HEK293T (cell line): ENCODE measurements around the gene PITX2.

Experiments used
- ARNT ChIP-seq: fragments of 450-650 bp; IDR thresholded peaks from 2 replicates; pipeline ENCODE4 v1.6.1; 2017; ENCODE audit warnings: mild to moderate bottlenecking
- BHLHE40 ChIP-seq: fragments of 450-650 bp; IDR thresholded peaks from 2 replicates; pipeline ENCODE4 v1.6.1; 2016; ENCODE audit warnings: mild to moderate bottlenecking, moderate library complexity, borderline replicate concordance
- ELF4 ChIP-seq: fragments of 450-650 bp; IDR thresholded peaks from 2 replicates; pipeline ENCODE4 v1.6.1; 2017; ENCODE audit warnings: antibody characterized with exemption
- FOXA1 ChIP-seq: fragments of 450-650 bp; IDR thresholded peaks from 2 replicates; pipeline ENCODE4 v1.6.1; 2016; ENCODE audit warnings: mild to moderate bottlenecking
- FOXM1 ChIP-seq: fragments of 450-650 bp; IDR thresholded peaks from 2 replicates; pipeline ENCODE4 v1.6.1; 2017; ENCODE audit warnings: mild to moderate bottlenecking, borderline replicate concordance
- LEF1 ChIP-seq: fragments of 450-650 bp; IDR thresholded peaks from 2 replicates; pipeline ENCODE4 v1.6.1; 2017; ENCODE audit warnings: mild to moderate bottlenecking, borderline replicate concordance
- NFRKB ChIP-seq: fragments of 450-650 bp; IDR thresholded peaks from 2 replicates; pipeline ENCODE4 v1.6.1; 2016; ENCODE audit warnings: mild to moderate bottlenecking, moderate library complexity
- SP1 ChIP-seq: fragments of 450-650 bp; IDR thresholded peaks from 2 replicates; pipeline ENCODE4 v1.6.1; 2017
- TF ChIP-seq, protein P1 (sequence below): fragments of 450-650 bp; IDR thresholded peaks from 2 replicates; pipeline ENCODE4 v1.6.1; 2016

- TF ChIP-seq BHLHE40 (no peak), NFRKB (no peak), ARNT (no peak), FOXA1 (no peak), FOXM1 (no peak), SP1 (no peak), ELF4 (no peak), LEF1 (no peak)
- TF ChIP-seq, protein P1, sequence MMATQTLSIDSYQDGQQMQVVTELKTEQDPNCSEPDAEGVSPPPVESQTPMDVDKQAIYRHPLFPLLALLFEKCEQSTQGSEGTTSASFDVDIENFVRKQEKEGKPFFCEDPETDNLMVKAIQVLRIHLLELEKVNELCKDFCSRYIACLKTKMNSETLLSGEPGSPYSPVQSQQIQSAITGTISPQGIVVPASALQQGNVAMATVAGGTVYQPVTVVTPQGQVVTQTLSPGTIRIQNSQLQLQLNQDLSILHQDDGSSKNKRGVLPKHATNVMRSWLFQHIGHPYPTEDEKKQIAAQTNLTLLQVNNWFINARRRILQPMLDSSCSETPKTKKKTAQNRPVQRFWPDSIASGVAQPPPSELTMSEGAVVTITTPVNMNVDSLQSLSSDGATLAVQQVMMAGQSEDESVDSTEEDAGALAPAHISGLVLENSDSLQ, result no peak
Observed at GRCh38 chr4:110589297-110589696, 33.6 kb downstream of the PITX2 start.
